DOHH2 (cell line): Measurements from ENCODE around the gene ARHGAP24.

Source experiments
- EZH2phosphoT487 ChIP-seq: fragments of 200-600 bp; sonication (generic); IDR thresholded peaks from 2 replicates; pipeline ENCODE4 v1.6.1; 2017; ENCODE audit warnings: borderline replicate concordance, mild to moderate bottlenecking, antibody characterized with exemption, low read length, moderate library complexity, mixed read lengths
- TF ChIP-seq, protein P1 (sequence below): fragments of 200-600 bp; sonication (generic); IDR thresholded peaks from one replicate; pipeline ENCODE4 v1.5.1; 2014; ENCODE audit warnings: antibody characterized with exemption, mild to moderate bottlenecking, low read depth, low read length; ENCODE audit not compliant: poor library complexity, severe bottlenecking

GRCh38 chr4:85967872-85968271 is 492.9 kb downstream of the ARHGAP24 start:
- TF ChIP-seq, protein P1, sequence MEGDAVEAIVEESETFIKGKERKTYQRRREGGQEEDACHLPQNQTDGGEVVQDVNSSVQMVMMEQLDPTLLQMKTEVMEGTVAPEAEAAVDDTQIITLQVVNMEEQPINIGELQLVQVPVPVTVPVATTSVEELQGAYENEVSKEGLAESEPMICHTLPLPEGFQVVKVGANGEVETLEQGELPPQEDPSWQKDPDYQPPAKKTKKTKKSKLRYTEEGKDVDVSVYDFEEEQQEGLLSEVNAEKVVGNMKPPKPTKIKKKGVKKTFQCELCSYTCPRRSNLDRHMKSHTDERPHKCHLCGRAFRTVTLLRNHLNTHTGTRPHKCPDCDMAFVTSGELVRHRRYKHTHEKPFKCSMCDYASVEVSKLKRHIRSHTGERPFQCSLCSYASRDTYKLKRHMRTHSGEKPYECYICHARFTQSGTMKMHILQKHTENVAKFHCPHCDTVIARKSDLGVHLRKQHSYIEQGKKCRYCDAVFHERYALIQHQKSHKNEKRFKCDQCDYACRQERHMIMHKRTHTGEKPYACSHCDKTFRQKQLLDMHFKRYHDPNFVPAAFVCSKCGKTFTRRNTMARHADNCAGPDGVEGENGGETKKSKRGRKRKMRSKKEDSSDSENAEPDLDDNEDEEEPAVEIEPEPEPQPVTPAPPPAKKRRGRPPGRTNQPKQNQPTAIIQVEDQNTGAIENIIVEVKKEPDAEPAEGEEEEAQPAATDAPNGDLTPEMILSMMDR, result no peak
- no peak for TF ChIP-seq EZH2phosphoT487
